Stimulated activated CD8-positive, alpha-beta memory T cell treated with anti-CD3 and anti-CD28 coated beads, Interleukin-12 subunit alpha, Interleukin-12 subunit beta, amount 100 ng/mL, for 24 hours (primary cell): ENCODE data around the gene WNT9A.

Source experiments
- DNase-seq: peaks from one replicate; pipeline ENCODE4 v3.0.0-alpha.2; 2020; ENCODE audit errors: extremely low read depth

The WNT9A gene

GRCh38 chr1:227941509-227942020, 6.2 kb downstream of the WNT9A start:
- no peak for DNase-seq

DNA sequence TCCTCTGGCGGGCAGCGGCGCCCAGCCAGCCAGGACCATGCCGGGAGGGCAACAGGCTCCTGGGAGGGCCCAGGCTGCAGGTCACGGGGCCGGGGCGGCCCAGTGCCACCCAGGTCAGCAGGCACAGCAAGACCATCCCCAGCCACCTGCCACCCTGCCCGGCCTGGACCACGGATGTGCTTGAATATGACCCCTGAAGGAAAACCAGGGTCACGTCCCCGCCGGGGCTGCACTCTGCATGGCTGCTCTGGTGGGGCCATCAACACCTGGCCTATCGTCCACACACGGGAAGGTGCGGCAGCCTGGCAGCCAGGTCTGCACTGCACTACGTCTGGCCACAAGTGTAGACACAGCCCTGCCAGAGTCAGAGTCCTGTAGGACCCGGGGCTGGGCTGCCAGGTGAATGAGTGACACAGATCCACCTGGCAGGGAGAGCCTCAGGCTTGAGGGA, 6.9 kb downstream of the WNT9A start:
- no peak for DNase-seq

DNA sequence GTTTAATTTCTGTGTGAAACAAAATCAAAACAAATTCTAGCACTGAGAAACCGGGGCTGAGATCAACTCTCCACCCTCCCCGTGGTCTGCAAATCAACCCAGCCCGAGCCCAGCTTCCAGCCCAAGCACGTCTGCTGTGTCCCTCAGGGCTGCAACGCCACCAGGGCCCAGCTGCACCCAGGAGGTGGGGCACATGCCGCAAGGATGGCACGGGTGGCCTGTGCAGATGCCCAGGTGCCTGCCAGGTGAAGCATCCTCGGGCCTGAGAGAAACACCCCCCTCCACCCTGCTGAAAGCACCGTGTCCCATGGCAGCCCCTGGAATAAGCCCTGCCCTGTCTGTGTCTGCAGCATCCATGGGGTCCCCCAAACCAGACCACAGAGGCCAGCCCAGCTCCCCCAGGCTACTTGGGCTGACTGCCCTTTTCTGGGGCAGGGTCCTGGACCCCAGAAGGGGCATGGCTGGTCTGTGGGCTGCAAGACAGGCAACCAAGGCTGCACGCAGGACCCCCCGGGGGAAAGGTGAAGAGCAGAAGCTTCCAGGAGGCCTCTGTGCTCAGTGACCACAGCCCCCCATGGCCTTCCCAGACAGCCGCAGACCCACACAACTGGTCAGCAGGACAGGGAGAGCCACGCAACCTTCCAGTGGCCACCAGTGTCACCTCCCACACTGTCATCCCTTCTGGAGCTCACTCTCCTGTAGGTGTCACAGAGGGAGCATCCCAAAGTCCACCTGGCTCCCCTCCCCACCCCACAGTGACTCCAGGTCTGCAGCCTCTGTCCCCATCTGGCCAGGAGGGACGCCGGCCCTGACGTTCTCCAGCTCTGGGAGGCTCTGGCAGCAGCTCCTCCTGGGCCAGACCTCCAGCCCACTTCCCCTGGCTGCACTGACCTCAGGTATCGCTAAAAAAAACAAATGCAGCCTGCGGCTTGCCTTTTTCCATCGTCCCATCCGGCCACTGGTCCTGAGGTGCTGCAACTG, 7.7 kb downstream of the WNT9A start:
- DNase-seq: no peak

GRCh38 chr1:227938911-227939790, 8.6 kb downstream of the WNT9A start:
- no peak for DNase-seq

GRCh38 chr1:227938276-227938675, 9.5 kb downstream of the WNT9A start:
- no peak for DNase-seq

GRCh38 chr1:227937838-227938145, 9.9 kb downstream of the WNT9A start:
- no peak for DNase-seq

- no peak for DNase-seq
Observed at GRCh38 chr1:227937031-227937837, 10.5 kb downstream of the WNT9A start.

DNA sequence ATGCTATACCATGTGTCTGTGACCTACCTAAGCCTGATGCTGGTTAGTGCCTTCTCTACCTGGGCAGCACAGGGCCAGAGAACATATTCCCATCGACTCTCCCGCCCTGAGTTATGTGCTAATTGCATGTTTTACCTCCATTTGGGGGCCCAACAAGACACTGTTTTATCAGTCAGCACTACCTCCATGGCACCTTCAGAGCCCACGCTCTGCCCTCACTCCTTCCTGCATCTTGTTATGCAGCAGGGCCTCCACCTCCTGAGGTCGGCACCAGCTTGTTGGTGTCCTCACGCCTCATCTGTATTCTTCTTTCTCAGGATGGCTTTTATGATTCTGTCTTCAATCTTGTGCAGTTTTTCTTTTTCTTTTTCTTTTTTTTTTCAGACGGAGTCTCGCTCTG, 11.9 kb downstream of the WNT9A start:
- DNase-seq: no peak

DNA sequence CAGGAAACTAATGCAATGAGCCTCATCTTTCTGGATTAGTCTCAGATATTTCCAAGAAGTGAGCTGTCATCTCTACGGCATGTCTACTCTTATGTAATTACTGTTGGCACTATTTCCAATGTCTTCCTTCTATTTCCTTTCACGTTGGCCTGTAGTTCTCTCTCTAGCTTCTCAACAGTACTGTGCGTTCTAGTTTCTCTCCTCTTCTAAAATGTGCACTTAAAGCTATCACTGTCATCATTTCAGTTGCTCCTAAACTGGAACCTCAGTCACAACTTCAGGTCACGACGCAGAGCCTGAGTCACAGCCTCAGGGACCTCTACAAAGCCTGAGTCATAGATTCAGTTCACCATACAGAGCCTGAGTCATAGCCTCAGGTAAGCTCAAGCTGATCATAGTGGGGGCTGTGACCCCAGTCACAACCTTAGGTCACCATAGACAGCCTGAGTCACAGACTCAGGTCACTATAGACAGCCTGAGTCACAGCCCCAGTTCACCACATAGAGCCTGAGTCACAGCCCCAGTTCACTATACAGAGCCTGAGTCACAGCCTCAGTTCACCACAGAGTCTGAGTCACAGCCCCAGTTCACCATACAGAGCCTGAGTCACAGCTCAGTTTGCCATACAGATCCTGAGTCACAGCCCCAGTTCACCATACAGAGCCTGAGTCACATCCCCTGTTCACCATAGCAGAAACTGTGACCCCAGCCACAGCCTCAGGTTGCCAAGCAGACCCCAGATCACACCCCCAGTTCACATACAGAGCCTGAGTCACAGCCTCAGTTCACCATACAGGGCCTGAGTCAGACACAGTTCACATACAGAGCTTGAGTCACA, 13.0 kb downstream of the WNT9A start:
- peak; percentile 25 for DNase-seq

DNA sequence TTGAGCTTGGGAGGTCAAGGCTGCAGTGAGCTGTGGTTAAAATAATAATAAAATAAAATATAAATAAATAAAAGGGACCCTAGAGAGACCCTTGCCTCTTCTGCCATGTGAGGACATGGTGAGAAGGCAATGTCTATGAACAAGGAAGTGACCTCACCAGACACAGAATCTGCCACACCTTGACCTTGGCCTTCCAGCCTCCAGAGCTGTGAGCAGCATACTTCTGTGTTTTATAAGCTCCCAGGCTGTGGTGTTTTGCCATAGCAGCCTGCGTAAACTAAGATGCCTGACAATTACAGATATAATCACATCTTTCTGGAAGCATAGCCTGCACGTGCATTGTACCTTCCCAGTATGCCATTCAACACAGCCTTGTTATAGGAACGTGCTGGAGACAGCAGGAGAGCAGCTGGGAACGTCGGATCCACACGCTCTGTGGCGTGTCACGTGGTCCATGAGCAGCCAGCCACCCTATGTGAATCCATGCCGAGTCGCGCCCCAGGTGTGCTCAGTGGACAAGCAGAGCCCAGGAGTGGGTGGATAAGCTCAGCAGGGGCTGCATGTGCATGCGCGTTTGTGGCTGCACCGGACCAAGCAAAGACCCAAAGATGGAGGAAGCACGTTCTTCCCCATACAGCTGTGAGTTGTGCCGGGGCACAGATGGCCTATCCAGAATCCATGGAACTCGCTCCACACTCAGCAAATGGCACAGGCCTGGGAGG, 17.8 kb downstream of the WNT9A start:
- DNase-seq: no peak

DNA sequence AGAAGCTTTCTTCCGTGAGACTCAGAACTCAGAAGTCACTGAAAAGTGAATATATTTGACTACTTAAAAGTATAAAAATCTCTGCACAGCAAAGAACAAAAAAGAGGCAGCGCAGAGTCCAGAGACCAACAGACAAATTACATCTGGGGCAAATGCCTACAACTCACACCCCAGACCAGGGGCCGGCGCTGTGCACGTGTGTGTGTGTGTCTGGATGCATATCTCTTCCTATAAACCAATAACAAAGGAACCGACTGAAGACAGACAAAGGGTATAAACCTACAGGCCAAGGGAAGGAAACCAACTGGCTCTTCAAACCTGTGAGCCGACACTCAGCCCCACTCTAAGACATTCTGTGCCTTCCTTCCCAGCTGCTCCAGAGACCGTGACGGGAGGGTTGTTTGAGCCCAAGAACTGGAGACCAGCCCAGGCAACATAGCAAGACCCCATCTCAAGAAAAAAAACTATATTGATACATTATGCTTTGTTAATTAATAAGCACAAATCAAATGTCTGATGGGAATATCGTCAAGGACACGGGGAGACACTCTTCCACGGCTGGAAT, 18.8 kb downstream of the WNT9A start:
- DNase-seq: no peak

GRCh38 chr1:227927971-227928741, 19.6 kb downstream of the WNT9A start:
- DNase-seq: no peak

DNA sequence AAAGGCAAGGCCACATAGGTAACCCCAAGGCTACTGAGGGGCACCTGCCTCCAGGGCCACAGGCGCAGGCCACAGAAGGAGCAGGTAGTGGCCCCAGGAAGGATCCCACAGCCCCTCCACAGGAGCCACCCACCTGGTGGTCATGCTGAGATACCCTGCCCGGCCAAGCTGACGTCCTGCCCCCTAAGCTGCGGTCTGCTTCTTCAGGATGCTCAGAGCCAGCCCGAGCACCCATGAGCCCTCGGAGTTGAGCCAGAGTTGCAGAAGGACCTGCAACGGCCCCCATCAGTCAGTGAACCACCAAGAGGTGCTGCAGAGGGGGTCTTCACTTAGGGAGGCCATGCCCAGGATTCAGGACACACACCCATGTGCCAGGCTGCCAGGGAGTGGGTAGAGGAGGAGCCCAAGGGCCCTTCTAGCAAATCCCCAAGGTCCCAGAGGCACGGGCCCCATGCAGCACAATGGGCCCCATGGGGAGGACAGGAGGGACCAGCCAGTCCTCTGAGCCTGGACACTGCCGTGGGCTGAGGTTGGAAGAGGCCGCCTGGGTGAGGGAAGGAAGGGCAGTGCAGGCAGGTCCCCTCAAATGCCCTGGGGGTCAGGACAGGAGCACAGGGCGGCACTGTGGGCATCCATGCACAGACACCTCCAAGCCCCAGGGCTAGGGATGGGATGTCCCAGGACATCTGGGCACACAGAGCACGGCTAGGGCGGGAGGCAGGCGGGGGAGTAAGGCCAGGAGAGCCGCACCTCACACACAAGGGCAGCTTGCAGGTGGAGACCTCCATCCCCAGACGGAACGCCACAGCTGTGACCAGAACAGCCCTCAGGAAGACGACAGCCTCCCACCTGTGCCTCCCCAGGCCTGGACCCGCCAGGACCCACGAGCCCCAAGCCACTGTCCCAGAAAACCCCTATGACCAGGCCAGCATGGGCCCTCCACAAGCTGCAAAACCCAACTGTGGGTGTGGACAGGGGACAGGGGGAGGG, 20.5 kb downstream of the WNT9A start:
- DNase-seq: no peak

- DNase-seq: no peak
Observed at GRCh38 chr1:227926216-227926791, 21.4 kb downstream of the WNT9A start.

- DNase-seq: no peak
Observed at GRCh38 chr1:227925582-227926198, 22.0 kb downstream of the WNT9A start.

DNA sequence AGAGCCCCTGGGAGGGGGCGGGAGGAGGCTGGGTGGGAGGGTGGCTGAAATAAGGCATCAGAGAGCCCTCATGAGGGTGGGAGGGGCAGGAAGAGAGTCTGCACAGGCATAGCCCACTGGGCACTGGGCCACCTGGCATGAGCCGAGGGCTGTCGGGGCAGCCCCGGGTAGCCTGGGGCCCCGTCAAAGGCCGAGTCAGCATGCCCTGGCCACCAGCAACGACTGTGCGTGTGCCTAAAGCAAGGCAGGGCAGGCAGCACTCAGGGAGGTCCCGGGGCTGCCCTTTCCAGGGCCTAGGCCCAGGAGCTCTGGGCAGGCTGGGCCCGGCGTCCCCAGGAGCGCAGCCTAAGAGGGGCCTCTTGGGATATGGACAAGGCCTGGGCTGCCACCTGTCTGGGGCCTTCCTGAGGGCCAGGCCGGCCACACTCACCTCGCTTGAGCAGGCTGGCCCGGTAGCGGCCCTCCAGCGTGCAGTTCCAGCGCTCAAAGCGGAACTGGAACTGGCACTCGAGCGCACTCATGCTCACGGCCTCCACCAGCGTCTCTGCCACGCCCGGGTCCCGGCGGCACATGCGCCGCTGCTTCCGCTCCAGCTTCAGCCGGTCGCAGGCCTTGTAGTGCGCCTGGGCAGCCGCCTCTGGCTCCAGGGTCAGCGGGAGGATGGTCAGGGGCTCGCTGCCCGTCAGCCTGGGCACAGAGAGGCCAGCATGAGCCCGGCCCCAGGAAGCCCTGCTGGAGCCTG, 22.7 kb downstream of the WNT9A start:
- DNase-seq: no peak
